Breast epithelium (tissue), 4 donors: ENCODE results near the gene ARCN1. TPM values are rescaled to one million over a fixed set of nuclear protein-coding genes. Genes with fewer than 3 reads are reported as not detected.
A peak's percentile ranks its signal among the peaks of the same experiment; 100 is the strongest.

Experiments used
- DNase-seq, 2 donors: peaks; one replicate each; pipeline ENCODE4 v3.0.0-alpha.2; 2019; ENCODE audit warnings: low spot score in 2 of 2
- H3K27ac ChIP-seq, 2 donors: fragments of 200-600 bp; sonication (generic) in 1 of 2; one replicate each; pipeline ENCODE4 v1.5.1; 2016 to 2019; ENCODE audit warnings: mild to moderate bottlenecking in 1 of 2
- H3K27me3 ChIP-seq, 2 donors: fragments of 200-600 bp; sonication (generic) in 1 of 2; one replicate each; pipeline versions ENCODE4 v1.5.1 to v1.6.0; 2017 to 2019; ENCODE audit warnings: control low read depth in 1 of 2, mild to moderate bottlenecking in 1 of 2
- H3K36me3 ChIP-seq: fragments of 200-600 bp; one replicate; pipeline ENCODE4 v1.5.1; 2019
- H3K4me1 ChIP-seq, 2 donors: fragments of 200-600 bp; sonication (generic); one replicate each; pipeline ENCODE4 v1.5.1; 2016 to 2019; ENCODE audit warnings: control low read depth in 1 of 2
- H3K4me3 ChIP-seq, 3 donors: fragments of 200-600 bp; sonication (generic); 1 replicate in 2 of 3; 2 replicates in 1 of 3; pipeline ENCODE4 v1.5.1; 2016 to 2019; ENCODE audit warnings: mild to moderate bottlenecking in 3 of 3, moderate library complexity in 2 of 3
- H3K9me3 ChIP-seq, 2 donors: fragments of 200-600 bp; sonication (generic) in 1 of 2; one replicate each; pipeline ENCODE4 v1.5.1; 2016 to 2019; ENCODE audit warnings: control low read depth in 1 of 2
- CTCF ChIP-seq, 3 donors: fragments of 450-650 bp; IDR thresholded peaks; one replicate each; pipeline ENCODE4 v1.5.1; 2016 to 2017; ENCODE audit warnings: antibody characterized with exemption in 3 of 3, mild to moderate bottlenecking in 3 of 3, moderate library complexity in 3 of 3
- POLR2A ChIP-seq: fragments of 450-650 bp; IDR thresholded peaks from one replicate; pipeline ENCODE4 v1.6.1; 2016; ENCODE audit warnings: antibody characterized with exemption, mild to moderate bottlenecking, moderate library complexity
- POLR2AphosphoS5 ChIP-seq, 3 donors: sonication (generic); formaldehyde crosslinking; IDR thresholded peaks; one replicate each; pipeline ENCODE4 v1.6.1; 2017; ENCODE audit warnings: antibody characterized with exemption in 3 of 3
- intact Hi-C: fragments of 100-400 bp; cut with DNase I; formaldehyde crosslinking; loops from one replicate; pipeline ENCODE4 v1.15.1; 2023; ENCODE audit warnings: low total_unique reads
- total RNA-seq, 3 donors: library from RNA; depleted of rRNA; stranded (reverse); fragments of >200 nt; gene quantifications; one replicate each; pipeline ENCODE4 v1.1.0, GENCODE V29; 2016

The ARCN1 gene
- total RNA-seq, 3 donors from 2014 or later: 94.1 to 99.1 (median 98.6) TPM

GRCh38 chr11:118531597-118532084, 40.6 kb upstream of the ARCN1 start:
- Histone ChIP-seq H3K4me3 (peak overlapping the region; percentile 63 to 96 (median 70)), H3K4me1 (peaks cover 4 to 6% of the 10 kb centered on the region in 2 donors), H3K9me3 (no peaks in the 10 kb centered on the region), H3K36me3 (no peaks in the 10 kb centered on the region), H3K27ac (peak overlapping the region; percentile 54 to 91), H3K27me3 (no peaks in the 10 kb centered on the region)
- TF ChIP-seq CTCF (IDR thresholded peaks at IDR 0.05): no peak
- intact Hi-C loops: no loop called here
- no peak for DNase-seq

GRCh38 chr11:118532091-118532490, 40.1 kb upstream of the ARCN1 start:
- intact Hi-C loops: no loop called here
- Histone ChIP-seq H3K27ac (peak overlapping the region; percentile 54 to 91), H3K9me3 (no peaks in the 10 kb centered on the region), H3K36me3 (no peaks in the 10 kb centered on the region), H3K4me1 (peaks cover 4 to 6% of the 10 kb centered on the region in 2 donors), H3K27me3 (no peaks in the 10 kb centered on the region), H3K4me3 (peak overlapping the region in 2 of 3 donors; percentile 70 to 96)
- TF ChIP-seq POLR2A (no peak), CTCF (IDR thresholded peaks at IDR 0.05) (no peak), POLR2AphosphoS5 (IDR thresholded peaks at IDR 0.05) (no peak)
- DNase-seq: no peak

- Histone ChIP-seq H3K4me1 (peaks cover 4 to 6% of the 10 kb centered on the region in 2 donors), H3K27ac (peak overlapping the region; percentile 54 to 91)
Measured at GRCh38 chr11:118532852-118533768, 39.1 kb upstream of the ARCN1 start.

GRCh38 chr11:118533769-118534729, 38.2 kb upstream of the ARCN1 start:
- no peak overlapping the region for H3K27ac ChIP-seq
- no peaks in the 10 kb centered on the region for H3K36me3 ChIP-seq
- no peak overlapping the region for H3K4me3 ChIP-seq
- no peak for DNase-seq
- H3K27me3 ChIP-seq: no peaks in the 10 kb centered on the region
- peaks cover 4 to 6% of the 10 kb centered on the region in 2 donors for H3K4me1 ChIP-seq
- intact Hi-C loops: no loop called here
- TF ChIP-seq CTCF (IDR thresholded peaks at IDR 0.05) (no peak), POLR2AphosphoS5 (IDR thresholded peaks at IDR 0.05) (no peak), POLR2A (no peak)
- H3K9me3 ChIP-seq: no peaks in the 10 kb centered on the region

More at GRCh38 chr11:118532852-118533768, 39.1 kb upstream of the ARCN1 start:
- intact Hi-C loops: no loop called here
- H3K27me3 ChIP-seq: no peaks in the 10 kb centered on the region
- H3K36me3 ChIP-seq: no peaks in the 10 kb centered on the region
- H3K9me3 ChIP-seq: no peaks in the 10 kb centered on the region
- peak; percentile 58 to 77 for DNase-seq
- H3K4me3 ChIP-seq: no peak overlapping the region
- no peak for TF ChIP-seq POLR2AphosphoS5 (IDR thresholded peaks at IDR 0.05)
- TF ChIP-seq CTCF (IDR thresholded peaks at IDR 0.05): no peak
- TF ChIP-seq POLR2A: no peak
